ENCODE results near the gene ZNF878.

ZNF878 gene

GRCh38 chr19:12064590-12065538, 12.1 kb upstream of the ZNF878 start, which contains the start of gene ZNF844:
ZNF844 (plus strand) TSS chr19:12064731; CDS start chr19:12064874, 143 bp downstream.
- CTCF ChIA-PET: interaction anchor here (1.0 to 3.3 kb wide), 4 partner anchors 8 to 75 kb away, joined by 3 to 7 read pairs (median 3); partner anchors contain the start of gene ZNF20
- H3K27ac ChIP-seq (ENCODE audit: insufficient read depth in 1 of 2, low read depth in 1 of 2, low read length in 2 of 2, poor library complexity in 1 of 2, severe bottlenecking in 2 of 2): peak within 1 kb of the TSS; percentile 74 to 84
- no peaks in the 10 kb centered on the region for H3K27me3 ChIP-seq (replicated peaks in 2 of 5; ENCODE audit: control insufficient read depth in 4 of 5, insufficient read depth in 5 of 5, low read length in 4 of 5)
- H3K4me3 ChIP-seq (ENCODE audit: control insufficient read depth in 1 of 7, extremely low read depth in 1 of 7, insufficient read depth in 4 of 7, low read depth in 2 of 7, low read length in 6 of 7): peak within 1 kb of the TSS; percentile 52 to 92 (median 85)
- DNase-seq: peak; percentile 81 to 89 (median 89)
- 2% methylated on average over 63 of the region's 66 CpGs for WGBS (ENCODE audit: insufficient coverage)
- POLR2A ChIA-PET: interaction anchor here (1.0 kb wide), 1 partner anchor 75 kb away, joined by 4 read pairs; the partner anchor contains the start of gene ZNF20
- H3K36me3 ChIP-seq (ENCODE audit: control insufficient read depth in 4 of 4, insufficient read depth in 4 of 4, low read length in 3 of 4): peaks cover 0 to 7% (median 2%) of the 10 kb centered on the region in 4 experiments
- H3K4me1 ChIP-seq (ENCODE audit: control extremely low read depth in 1 of 4, control insufficient read depth in 4 of 4, insufficient read depth in 4 of 4, low read length in 3 of 4): peaks cover 0 to 10% (median 3%) of the 10 kb centered on the region in 4 experiments
- peaks cover 0 to 24% (median 15%) of the 10 kb centered on the region in 5 experiments for H3K9me3 ChIP-seq (ENCODE audit: control extremely low read depth in 1 of 5, control insufficient read depth in 4 of 5, insufficient read depth in 2 of 5, low read depth in 1 of 5, low read length in 4 of 5)

GRCh38 chr19:12055784-12056183, 3.0 kb upstream of the ZNF878 start:
- 94% methylated on average over 4 of the region's 5 CpGs for WGBS (ENCODE audit: insufficient coverage)
- Histone ChIP-seq H3K4me1 (ENCODE audit: control extremely low read depth in 1 of 4, control insufficient read depth in 4 of 4, insufficient read depth in 4 of 4, low read length in 3 of 4) (peaks cover 0 to 18% (median 16%) of the 10 kb centered on the region in 4 experiments), H3K9me3 (ENCODE audit: control extremely low read depth in 1 of 5, control insufficient read depth in 4 of 5, insufficient read depth in 2 of 5, low read depth in 1 of 5, low read length in 4 of 5) (no peaks in the 10 kb centered on the region), H3K4me3 (ENCODE audit: control insufficient read depth in 1 of 7, extremely low read depth in 1 of 7, insufficient read depth in 4 of 7, low read depth in 2 of 7, low read length in 6 of 7) (no peak overlapping the region), H3K27me3 (replicated peaks in 2 of 5; ENCODE audit: control insufficient read depth in 4 of 5, insufficient read depth in 5 of 5, low read length in 4 of 5) (peaks cover 0 to 2% (median 0%) of the 10 kb centered on the region in 5 experiments), H3K36me3 (ENCODE audit: control insufficient read depth in 4 of 4, insufficient read depth in 4 of 4, low read length in 3 of 4) (no peaks in the 10 kb centered on the region), H3K27ac (ENCODE audit: insufficient read depth in 1 of 2, low read depth in 1 of 2, low read length in 2 of 2, poor library complexity in 1 of 2, severe bottlenecking in 2 of 2) (no peak overlapping the region)
- DNase-seq: no peak
- ChIA-PET CTCF (interaction anchor here (0.7 to 2.2 kb wide), 2 partner anchors 11 to 86 kb away, joined by 3 to 7 read pairs; no protein-coding TSS in a partner anchor), POLR2A (no interaction called here)

GRCh38 chr19:12052091-12052496, 667 bp downstream of the ZNF878 start:
- Histone ChIP-seq H3K4me3 (ENCODE audit: control insufficient read depth in 1 of 7, extremely low read depth in 1 of 7, insufficient read depth in 4 of 7, low read depth in 2 of 7, low read length in 6 of 7) (peak overlapping the region; percentile 56 to 89 (median 81)), H3K27ac (ENCODE audit: insufficient read depth in 1 of 2, low read depth in 1 of 2, low read length in 2 of 2, poor library complexity in 1 of 2, severe bottlenecking in 2 of 2) (no peak overlapping the region), H3K36me3 (ENCODE audit: control insufficient read depth in 4 of 4, insufficient read depth in 4 of 4, low read length in 3 of 4) (no peaks in the 10 kb centered on the region), H3K27me3 (replicated peaks in 2 of 5; ENCODE audit: control insufficient read depth in 4 of 5, insufficient read depth in 5 of 5, low read length in 4 of 5) (peaks cover 0 to 2% (median 0%) of the 10 kb centered on the region in 5 experiments), H3K9me3 (ENCODE audit: control extremely low read depth in 1 of 5, control insufficient read depth in 4 of 5, insufficient read depth in 2 of 5, low read depth in 1 of 5, low read length in 4 of 5) (peaks cover 0 to 12% (median 0%) of the 10 kb centered on the region in 5 experiments), H3K4me1 (ENCODE audit: control extremely low read depth in 1 of 4, control insufficient read depth in 4 of 4, insufficient read depth in 4 of 4, low read length in 3 of 4) (peaks cover 0 to 16% (median 14%) of the 10 kb centered on the region in 4 experiments)
- 0% methylated on average over 14 of the region's 14 CpGs for WGBS (ENCODE audit: insufficient coverage)
- POLR2A ChIA-PET: interaction anchor here (0.6 to 1.0 kb wide), 3 partner anchors 16 to 203 kb away, joined by 3 read pairs; partner anchors contain the start of gene ZNF433
- DNase-seq: peak in 2 of 3 donors; percentile 58
- CTCF ChIA-PET: interaction anchor here (0.8 to 1.5 kb wide), 7 partner anchors 18 to 254 kb away, joined by 3 to 5 read pairs (median 3); partner anchors contain the start of gene ZNF20

GRCh38 chr19:12047868-12048267, 4.9 kb downstream of the ZNF878 start:
- H3K4me3 ChIP-seq (ENCODE audit: control insufficient read depth in 1 of 7, extremely low read depth in 1 of 7, insufficient read depth in 4 of 7, low read depth in 2 of 7, low read length in 6 of 7): no peak overlapping the region
- H3K27ac ChIP-seq (ENCODE audit: insufficient read depth in 1 of 2, low read depth in 1 of 2, low read length in 2 of 2, poor library complexity in 1 of 2, severe bottlenecking in 2 of 2): no peak overlapping the region
- ChIA-PET CTCF (interaction anchor here (0.9 kb wide), 1 partner anchor 11 kb away, joined by 5 read pairs; no protein-coding TSS in a partner anchor), POLR2A (no interaction called here)
- H3K36me3 ChIP-seq (ENCODE audit: control insufficient read depth in 4 of 4, insufficient read depth in 4 of 4, low read length in 3 of 4): peaks cover 0 to 31% (median 11%) of the 10 kb centered on the region in 4 experiments
- peaks cover 0 to 13% (median 11%) of the 10 kb centered on the region in 4 experiments for H3K4me1 ChIP-seq (ENCODE audit: control extremely low read depth in 1 of 4, control insufficient read depth in 4 of 4, insufficient read depth in 4 of 4, low read length in 3 of 4)
- WGBS (ENCODE audit: insufficient coverage): 100% methylated on average over 2 of the region's 2 CpGs
- peaks cover 8 to 50% (median 18%) of the 10 kb centered on the region in 5 experiments for H3K9me3 ChIP-seq (ENCODE audit: control extremely low read depth in 1 of 5, control insufficient read depth in 4 of 5, insufficient read depth in 2 of 5, low read depth in 1 of 5, low read length in 4 of 5)
- no peaks in the 10 kb centered on the region for H3K27me3 ChIP-seq (replicated peaks in 2 of 5; ENCODE audit: control insufficient read depth in 4 of 5, insufficient read depth in 5 of 5, low read length in 4 of 5)
- DNase-seq: no peak

GRCh38 chr19:12043752-12044422, 8.9 kb downstream of the ZNF878 start:
- Histone ChIP-seq H3K27me3 (replicated peaks in 2 of 5; ENCODE audit: control insufficient read depth in 4 of 5, insufficient read depth in 5 of 5, low read length in 4 of 5) (no peaks in the 10 kb centered on the region), H3K9me3 (ENCODE audit: control extremely low read depth in 1 of 5, control insufficient read depth in 4 of 5, insufficient read depth in 2 of 5, low read depth in 1 of 5, low read length in 4 of 5) (peaks cover 11 to 55% (median 27%) of the 10 kb centered on the region in 5 experiments), H3K27ac (ENCODE audit: insufficient read depth in 1 of 2, low read depth in 1 of 2, low read length in 2 of 2, poor library complexity in 1 of 2, severe bottlenecking in 2 of 2) (no peak overlapping the region), H3K4me3 (ENCODE audit: control insufficient read depth in 1 of 7, extremely low read depth in 1 of 7, insufficient read depth in 4 of 7, low read depth in 2 of 7, low read length in 6 of 7) (peak overlapping the region in 1 of 7 experiments; percentile 7), H3K4me1 (ENCODE audit: control extremely low read depth in 1 of 4, control insufficient read depth in 4 of 4, insufficient read depth in 4 of 4, low read length in 3 of 4) (no peaks in the 10 kb centered on the region), H3K36me3 (ENCODE audit: control insufficient read depth in 4 of 4, insufficient read depth in 4 of 4, low read length in 3 of 4) (peaks cover 0 to 31% (median 11%) of the 10 kb centered on the region in 4 experiments)
- CTCF ChIA-PET: interaction anchor here (0.6 to 1.0 kb wide), 3 partner anchors 16 to 98 kb away, joined by 3 read pairs; no protein-coding TSS in a partner anchor
- POLR2A ChIA-PET: interaction anchor here (0.7 kb wide), 1 partner anchor 11 kb away, joined by 3 read pairs; no protein-coding TSS in a partner anchor
- 83% methylated on average over 1 of the region's 5 CpGs for WGBS (ENCODE audit: insufficient coverage)
- DNase-seq: peak in 1 of 3 donors; percentile 41

- Histone ChIP-seq H3K27ac (ENCODE audit: insufficient read depth in 1 of 2, low read depth in 1 of 2, low read length in 2 of 2, poor library complexity in 1 of 2, severe bottlenecking in 2 of 2) (no peak overlapping the region), H3K36me3 (ENCODE audit: control insufficient read depth in 4 of 4, insufficient read depth in 4 of 4, low read length in 3 of 4) (peaks cover 0 to 31% (median 11%) of the 10 kb centered on the region in 4 experiments), H3K4me3 (ENCODE audit: control insufficient read depth in 1 of 7, extremely low read depth in 1 of 7, insufficient read depth in 4 of 7, low read depth in 2 of 7, low read length in 6 of 7) (no peak overlapping the region), H3K27me3 (replicated peaks in 2 of 5; ENCODE audit: control insufficient read depth in 4 of 5, insufficient read depth in 5 of 5, low read length in 4 of 5) (no peaks in the 10 kb centered on the region), H3K4me1 (ENCODE audit: control extremely low read depth in 1 of 4, control insufficient read depth in 4 of 4, insufficient read depth in 4 of 4, low read length in 3 of 4) (no peaks in the 10 kb centered on the region), H3K9me3 (ENCODE audit: control extremely low read depth in 1 of 5, control insufficient read depth in 4 of 5, insufficient read depth in 2 of 5, low read depth in 1 of 5, low read length in 4 of 5) (peaks cover 11 to 50% (median 27%) of the 10 kb centered on the region in 5 experiments)
- CTCF ChIA-PET: interaction anchor here (0.7 to 1.0 kb wide), 2 partner anchors 99 to 119 kb away, joined by 3 read pairs; no protein-coding TSS in a partner anchor
- no peak for DNase-seq
- POLR2A ChIA-PET: no interaction called here
Observed at GRCh38 chr19:12042893-12043292, 9.9 kb downstream of the ZNF878 start.

All from common myeloid progenitor, CD34-positive (primary cell).